ENCODE measurements around the gene AKAP9.
"Not testable (repeated sequence)": the region's sequence is repeated elsewhere in the genome, so short reads cannot be mapped to it uniquely, and the experiment has no call there.

The AKAP9 gene

GRCh38 chr7:92061154-92061553 is 120.5 kb downstream of the AKAP9 start:
- DNase-seq (ENCODE audit: low read depth, low spot score) = no peak

- DNase-seq (ENCODE audit: low read depth, low spot score) = no peak
These were observed 123.9 kb downstream of the AKAP9 start for GRCh38 chr7:92064438-92065029.

- DNase-seq (ENCODE audit: low read depth, low spot score) = no peak
These were observed 130.4 kb downstream of the AKAP9 start for GRCh38 chr7:92071032-92071431.

- no peak for DNase-seq (ENCODE audit: low read depth, low spot score)
These were observed 131.5 kb downstream of the AKAP9 start for GRCh38 chr7:92072121-92072520.

- no peak for DNase-seq (ENCODE audit: low read depth, low spot score)
These were observed 132.0 kb downstream of the AKAP9 start for GRCh38 chr7:92072708-92073107.

GRCh38 chr7:92075455-92076158 is 134.9 kb downstream of the AKAP9 start:
- no peak for DNase-seq (ENCODE audit: low read depth, low spot score)

GRCh38 chr7:92076509-92076908 is 135.8 kb downstream of the AKAP9 start:
- DNase-seq (ENCODE audit: low read depth, low spot score) = no peak

- not testable (repeated sequence) for DNase-seq (ENCODE audit: low read depth, low spot score)
These were observed 143.3 kb downstream of the AKAP9 start for GRCh38 chr7:92083922-92084321.

- DNase-seq (ENCODE audit: low read depth, low spot score) = no peak
These were observed 147.6 kb downstream of the AKAP9 start for GRCh38 chr7:92088266-92088665.

- DNase-seq (ENCODE audit: low read depth, low spot score) = no peak
These were observed 151.5 kb downstream of the AKAP9 start for GRCh38 chr7:92092210-92092609.

GRCh38 chr7:92095380-92095779 is 154.7 kb downstream of the AKAP9 start:
- no peak for DNase-seq (ENCODE audit: low read depth, low spot score)

- DNase-seq (ENCODE audit: low read depth, low spot score) = no peak
These were observed 159.9 kb downstream of the AKAP9 start for GRCh38 chr7:92100534-92100933.

- DNase-seq (ENCODE audit: low read depth, low spot score) = not testable (repeated sequence)
These were observed 162.2 kb downstream of the AKAP9 start for GRCh38 chr7:92102862-92103261.

- no peak for DNase-seq (ENCODE audit: low read depth, low spot score)
These were observed 168.2 kb downstream of the AKAP9 start for GRCh38 chr7:92108821-92109220.

GRCh38 chr7:92110857-92111256 is 170.2 kb downstream of the AKAP9 start:
- DNase-seq (ENCODE audit: low read depth, low spot score) = no peak

- DNase-seq (ENCODE audit: low read depth, low spot score) = no peak
These were observed 175.2 kb downstream of the AKAP9 start for GRCh38 chr7:92115821-92116220.

- no peak for DNase-seq (ENCODE audit: low read depth, low spot score)
These were observed 176.3 kb downstream of the AKAP9 start for GRCh38 chr7:92116949-92117348.

- DNase-seq (ENCODE audit: low read depth, low spot score) = no peak
These were observed 178.6 kb downstream of the AKAP9 start for GRCh38 chr7:92119213-92119759.

- DNase-seq (ENCODE audit: low read depth, low spot score) = no peak
These were observed 181.0 kb downstream of the AKAP9 start for GRCh38 chr7:92121681-92122080.

GRCh38 chr7:92131093-92131492 is 190.4 kb downstream of the AKAP9 start:
- DNase-seq (ENCODE audit: low read depth, low spot score) = no peak

- no peak for DNase-seq (ENCODE audit: low read depth, low spot score)
These were observed 191.2 kb downstream of the AKAP9 start for GRCh38 chr7:92131764-92132330.

- DNase-seq (ENCODE audit: low read depth, low spot score) = no peak
These were observed 192.6 kb downstream of the AKAP9 start for GRCh38 chr7:92133133-92133736.

Measured in ELF-1 (cell line).